Effector memory CD8-positive, alpha-beta T cell (primary cell): ENCODE data around the gene SMIM8.
"Not testable (repeated sequence)": the region's sequence is repeated elsewhere in the genome, so short reads cannot be mapped to it uniquely, and the experiment has no call there.

Source experiments
- ATAC-seq: fragments of 150-1000 bp; cut with Tn5 transposase; replicated peaks from 2 replicates; pipeline ENCODE4 v1.10.0; 2021; ENCODE audit warnings: mild to moderate bottlenecking, moderate library complexity
- DNase-seq, 3 experiments: peaks; one replicate each; pipeline ENCODE4 v3.0.0; 2021
- H3K27ac Mint-ChIP-seq, 2 donors: one replicate each; pipeline ENCODE4 v1.8.0; 2022; ENCODE audit warnings: mild to moderate bottlenecking in 2 of 2, mixed read lengths in 2 of 2, moderate library complexity in 2 of 2
- H3K27me3 Mint-ChIP-seq, 2 donors: one replicate each; pipeline ENCODE4 v1.8.0; 2022; ENCODE audit warnings: mixed read lengths in 2 of 2
- H3K36me3 Mint-ChIP-seq: one replicate; pipeline ENCODE4 v1.8.0; 2022; ENCODE audit warnings: mild to moderate bottlenecking, moderate library complexity, mixed read lengths; ENCODE audit not compliant: insufficient read depth
- H3K4me1 Mint-ChIP-seq, 2 donors: one replicate each; pipeline ENCODE4 v1.8.0; 2022; ENCODE audit warnings: low read depth in 2 of 2, mixed read lengths in 2 of 2
- H3K4me3 Mint-ChIP-seq, 2 donors: one replicate each; pipeline ENCODE4 v1.8.0; 2022; ENCODE audit warnings: mild to moderate bottlenecking in 2 of 2, mixed read lengths in 2 of 2, moderate library complexity in 2 of 2
- H3K9me3 Mint-ChIP-seq, 2 donors: one replicate each; pipeline ENCODE4 v1.8.0; 2022; ENCODE audit warnings: mixed read lengths in 2 of 2

SMIM8 gene

GRCh38 chr6:87301277-87301676 lies 21.1 kb upstream of the SMIM8 start:
- H3K27ac Mint-ChIP-seq, H3K9me3 Mint-ChIP-seq, H3K36me3 Mint-ChIP-seq, H3K4me3 Mint-ChIP-seq, H3K4me1 Mint-ChIP-seq, DNase-seq, ATAC-seq: not testable (repeated sequence)
- H3K27me3 Mint-ChIP-seq = peaks cover 78 to 79% of the 10 kb centered on the region in 2 donors

- no peak overlapping the region for H3K27ac Mint-ChIP-seq
- no peaks in the 10 kb centered on the region for H3K4me1 Mint-ChIP-seq
- H3K27me3 Mint-ChIP-seq = peaks cover 25 to 27% of the 10 kb centered on the region in 2 donors
- no peak overlapping the region for H3K4me3 Mint-ChIP-seq
- no peak for ATAC-seq
- no peaks in the 10 kb centered on the region for H3K36me3 Mint-ChIP-seq
- peaks cover 0 to 1% of the 10 kb centered on the region in 2 donors for H3K9me3 Mint-ChIP-seq
- no peak for DNase-seq
These were observed 13.4 kb upstream of the SMIM8 start for GRCh38 chr6:87308970-87309369.

- H3K27me3 Mint-ChIP-seq = peaks cover 33 to 42% of the 10 kb centered on the region in 2 donors
- no peak for ATAC-seq
These were observed 9.5 kb upstream of the SMIM8 start for GRCh38 chr6:87312860-87313259.

GRCh38 chr6:87315071-87315470 lies 7.3 kb upstream of the SMIM8 start:
- Mint-ChIP-seq H3K27ac (no peak overlapping the region), H3K9me3 (no peaks in the 10 kb centered on the region), H3K4me1 (no peaks in the 10 kb centered on the region)

More at GRCh38 chr6:87312860-87313259, 9.5 kb upstream of the SMIM8 start:
- no peaks in the 10 kb centered on the region for H3K9me3 Mint-ChIP-seq
- H3K4me3 Mint-ChIP-seq = no peak overlapping the region
- no peak for DNase-seq
- H3K4me1 Mint-ChIP-seq = no peaks in the 10 kb centered on the region
- H3K36me3 Mint-ChIP-seq = no peaks in the 10 kb centered on the region
- H3K27ac Mint-ChIP-seq = no peak overlapping the region

GRCh38 chr6:87319271-87319987 lies 3.0 kb upstream of the SMIM8 start:
- Mint-ChIP-seq H3K9me3 (no peaks in the 10 kb centered on the region), H3K4me1 (peaks cover 6 to 10% of the 10 kb centered on the region in 2 donors), H3K27ac (no peak overlapping the region), H3K27me3 (peaks cover 20 to 28% of the 10 kb centered on the region in 2 donors), H3K4me3 (no peak overlapping the region), H3K36me3 (peaks cover 2% of the 10 kb centered on the region)
- DNase-seq (no peak), ATAC-seq (no peak)

More at GRCh38 chr6:87315071-87315470, 7.3 kb upstream of the SMIM8 start:
- DNase-seq (no peak), ATAC-seq (no peak)
- Mint-ChIP-seq H3K4me3 (no peak overlapping the region), H3K27me3 (peaks cover 33 to 43% of the 10 kb centered on the region in 2 donors), H3K36me3 (no peaks in the 10 kb centered on the region)

GRCh38 chr6:87323880-87324279 lies 1.5 kb downstream of the SMIM8 start:
- DNase-seq, H3K9me3 Mint-ChIP-seq, H3K27me3 Mint-ChIP-seq, H3K36me3 Mint-ChIP-seq, H3K27ac Mint-ChIP-seq, ATAC-seq: not testable (repeated sequence)
- Mint-ChIP-seq H3K4me1 (peaks cover 9 to 16% of the 10 kb centered on the region in 2 donors), H3K4me3 (peak overlapping the region in 1 of 2 donors; percentile 99)

- no peak for DNase-seq
- Mint-ChIP-seq H3K4me3 (no peak overlapping the region), H3K4me1 (peaks cover 17 to 30% of the 10 kb centered on the region in 2 donors), H3K9me3 (no peaks in the 10 kb centered on the region), H3K27ac (peak overlapping the region in 1 of 2 donors; percentile 44), H3K27me3 (no peaks in the 10 kb centered on the region), H3K36me3 (no peaks in the 10 kb centered on the region)
- ATAC-seq = no peak
These were observed 8.6 kb downstream of the SMIM8 start for GRCh38 chr6:87330961-87331360.

- H3K36me3 Mint-ChIP-seq = no peaks in the 10 kb centered on the region
- H3K27ac Mint-ChIP-seq = no peak overlapping the region
- no peaks in the 10 kb centered on the region for H3K9me3 Mint-ChIP-seq
- ATAC-seq = no peak
- H3K4me1 Mint-ChIP-seq = peaks cover 15 to 31% of the 10 kb centered on the region in 2 donors
- no peak for DNase-seq
- H3K4me3 Mint-ChIP-seq = no peak overlapping the region
- no peaks in the 10 kb centered on the region for H3K27me3 Mint-ChIP-seq
These were observed 10.6 kb downstream of the SMIM8 start for GRCh38 chr6:87333033-87333432.

GRCh38 chr6:87333591-87334181 lies 11.3 kb downstream of the SMIM8 start:
- Mint-ChIP-seq H3K4me3 (no peak overlapping the region), H3K4me1 (peaks cover 15 to 31% of the 10 kb centered on the region in 2 donors), H3K9me3 (no peaks in the 10 kb centered on the region), H3K36me3 (no peaks in the 10 kb centered on the region), H3K27me3 (no peaks in the 10 kb centered on the region), H3K27ac (peak overlapping the region in 1 of 2 donors; percentile 80)
- ATAC-seq = no peak
- no peak for DNase-seq

- Mint-ChIP-seq H3K27ac (no peak overlapping the region), H3K9me3 (no peaks in the 10 kb centered on the region), H3K4me3 (no peak overlapping the region), H3K4me1 (peaks cover 12 to 26% of the 10 kb centered on the region in 2 donors), H3K36me3 (no peaks in the 10 kb centered on the region), H3K27me3 (no peaks in the 10 kb centered on the region)
- DNase-seq (no peak), ATAC-seq (no peak)
These were observed 12.3 kb downstream of the SMIM8 start for GRCh38 chr6:87334683-87335082.

- H3K4me3 Mint-ChIP-seq = no peak overlapping the region
- peaks cover 12 to 22% of the 10 kb centered on the region in 2 donors for H3K4me1 Mint-ChIP-seq
- H3K27ac Mint-ChIP-seq = no peak overlapping the region
- DNase-seq (no peak), ATAC-seq (no peak)
- H3K27me3 Mint-ChIP-seq = no peaks in the 10 kb centered on the region
- no peaks in the 10 kb centered on the region for H3K9me3 Mint-ChIP-seq
- H3K36me3 Mint-ChIP-seq = no peaks in the 10 kb centered on the region
These were observed 14.0 kb downstream of the SMIM8 start for GRCh38 chr6:87336367-87336766.

GRCh38 chr6:87340230-87340629 lies 17.8 kb downstream of the SMIM8 start:
- no peak for ATAC-seq
- no peak overlapping the region for H3K4me3 Mint-ChIP-seq
- H3K36me3 Mint-ChIP-seq = no peaks in the 10 kb centered on the region
- no peaks in the 10 kb centered on the region for H3K27me3 Mint-ChIP-seq
- DNase-seq = no peak
- H3K4me1 Mint-ChIP-seq = peaks cover 0 to 10% of the 10 kb centered on the region in 2 donors
- no peak overlapping the region for H3K27ac Mint-ChIP-seq
- no peaks in the 10 kb centered on the region for H3K9me3 Mint-ChIP-seq

GRCh38 chr6:87341158-87341557 lies 18.8 kb downstream of the SMIM8 start:
- no peak for ATAC-seq
- H3K4me3 Mint-ChIP-seq = no peak overlapping the region
- no peaks in the 10 kb centered on the region for H3K36me3 Mint-ChIP-seq
- DNase-seq = no peak
- no peak overlapping the region for H3K27ac Mint-ChIP-seq
- H3K4me1 Mint-ChIP-seq = peaks cover 0 to 8% of the 10 kb centered on the region in 2 donors
- H3K27me3 Mint-ChIP-seq = no peaks in the 10 kb centered on the region
- no peaks in the 10 kb centered on the region for H3K9me3 Mint-ChIP-seq

GRCh38 chr6:87341899-87342298 lies 19.5 kb downstream of the SMIM8 start:
- Mint-ChIP-seq H3K27ac (no peak overlapping the region), H3K36me3 (no peaks in the 10 kb centered on the region), H3K4me3 (no peak overlapping the region), H3K4me1 (peaks cover 0 to 5% of the 10 kb centered on the region in 2 donors), H3K9me3 (no peaks in the 10 kb centered on the region), H3K27me3 (no peaks in the 10 kb centered on the region)
- DNase-seq (no peak), ATAC-seq (no peak)
